ENCODE measurements around the gene ATXN2L. TPM values are rescaled to one million over a fixed set of nuclear protein-coding genes. Genes with fewer than 3 reads are reported as not detected.

Gene ATXN2L
- total and polyA plus RNA-seq, 2 of the 13 experiments (the other 11 are each of a cell fraction or from before 2014, with no cell fraction given), result 40.8 to 55.1 TPM

DNA sequence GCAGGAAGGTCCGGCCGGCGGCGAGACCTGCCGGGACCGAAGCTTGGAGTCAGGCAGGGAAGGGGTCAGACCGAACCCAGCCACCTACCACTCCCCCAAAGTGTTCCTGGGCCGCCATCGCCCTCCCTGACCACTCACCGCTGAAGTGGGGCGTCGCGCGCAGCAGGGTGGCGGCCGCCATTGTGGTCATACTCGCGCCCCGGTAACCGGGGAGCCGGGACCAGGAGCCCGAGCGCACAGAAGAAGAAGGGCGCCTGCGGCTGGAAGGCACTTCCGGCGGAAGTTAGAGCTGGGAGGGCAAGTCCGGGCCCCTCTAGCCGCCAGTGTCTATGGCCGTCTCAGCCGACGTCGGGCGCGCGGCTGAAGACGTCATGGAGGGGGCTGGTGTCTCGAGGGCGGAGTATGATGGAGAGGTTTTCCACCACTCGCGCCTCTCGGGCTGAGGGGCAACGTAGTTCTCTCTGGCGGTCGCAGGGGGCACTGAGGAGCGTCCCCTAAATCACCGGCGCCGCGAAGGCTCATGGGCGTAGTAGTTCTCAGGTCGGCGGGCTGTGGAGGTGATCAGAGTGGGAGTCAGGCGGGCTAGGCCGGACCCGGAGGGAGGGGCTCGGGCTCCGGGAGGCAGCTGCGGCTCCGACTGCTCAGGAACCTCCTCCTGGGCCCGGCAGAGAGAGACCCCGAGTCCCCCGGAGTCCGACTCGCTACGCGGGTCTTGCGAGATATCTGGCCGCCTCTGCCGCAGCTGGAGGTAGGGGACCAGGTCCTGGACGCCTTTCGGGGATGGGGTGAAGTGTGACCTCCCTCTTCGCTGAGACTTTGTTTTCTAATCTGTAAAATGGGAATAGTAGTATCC is 23.5 kb downstream of the ATXN2L start, which contains the start of gene TUFM (continued):
- TF ChIP-seq PRDM15 (CRISPR knock-in tag; IDR thresholded peaks at IDR 0.05), result no peak
- no peak for TF ChIP-seq NONO (IDR thresholded peaks at IDR 0.05)
- peak; percentile 97 for TF ChIP-seq NONO (CRISPR knock-in tag; conservative IDR thresholded peaks at IDR 0.05)
- TF ChIP-seq, protein P1, sequence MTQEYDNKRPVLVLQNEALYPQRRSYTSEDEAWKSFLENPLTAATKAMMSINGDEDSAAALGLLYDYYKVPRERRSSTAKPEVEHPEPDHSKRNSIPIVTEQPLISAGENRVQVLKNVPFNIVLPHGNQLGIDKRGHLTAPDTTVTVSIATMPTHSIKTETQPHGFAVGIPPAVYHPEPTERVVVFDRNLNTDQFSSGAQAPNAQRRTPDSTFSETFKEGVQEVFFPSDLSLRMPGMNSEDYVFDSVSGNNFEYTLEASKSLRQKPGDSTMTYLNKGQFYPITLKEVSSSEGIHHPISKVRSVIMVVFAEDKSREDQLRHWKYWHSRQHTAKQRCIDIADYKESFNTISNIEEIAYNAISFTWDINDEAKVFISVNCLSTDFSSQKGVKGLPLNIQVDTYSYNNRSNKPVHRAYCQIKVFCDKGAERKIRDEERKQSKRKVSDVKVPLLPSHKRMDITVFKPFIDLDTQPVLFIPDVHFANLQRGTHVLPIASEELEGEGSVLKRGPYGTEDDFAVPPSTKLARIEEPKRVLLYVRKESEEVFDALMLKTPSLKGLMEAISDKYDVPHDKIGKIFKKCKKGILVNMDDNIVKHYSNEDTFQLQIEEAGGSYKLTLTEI (CRISPR knock-in tag; conservative IDR thresholded peaks at IDR 0.05), result no peak
- TF ChIP-seq, protein P2, sequence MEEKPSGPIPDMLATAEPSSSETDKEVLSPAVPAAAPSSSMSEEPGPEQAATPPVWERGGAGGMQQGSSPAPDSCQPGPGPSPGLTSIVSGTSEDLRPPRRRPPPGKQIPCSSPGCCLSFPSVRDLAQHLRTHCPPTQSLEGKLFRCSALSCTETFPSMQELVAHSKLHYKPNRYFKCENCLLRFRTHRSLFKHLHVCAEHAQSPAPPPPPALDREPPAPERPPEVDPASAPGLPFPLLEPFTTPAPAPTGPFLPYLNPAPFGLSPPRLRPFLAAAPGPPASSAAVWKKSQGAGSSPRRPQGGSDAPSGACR (CRISPR knock-in tag; IDR thresholded peaks at IDR 0.05), result peak; percentile 82
- no peak for TF ChIP-seq HNRNPL (IDR thresholded peaks at IDR 0.05; ENCODE audit: low read depth, low read length)
- peak; percentile 93 for TF ChIP-seq KDM2A (CRISPR knock-in tag; IDR thresholded peaks at IDR 0.05; ENCODE audit: borderline replicate concordance, low read depth)
- TF ChIP-seq, protein P3, sequence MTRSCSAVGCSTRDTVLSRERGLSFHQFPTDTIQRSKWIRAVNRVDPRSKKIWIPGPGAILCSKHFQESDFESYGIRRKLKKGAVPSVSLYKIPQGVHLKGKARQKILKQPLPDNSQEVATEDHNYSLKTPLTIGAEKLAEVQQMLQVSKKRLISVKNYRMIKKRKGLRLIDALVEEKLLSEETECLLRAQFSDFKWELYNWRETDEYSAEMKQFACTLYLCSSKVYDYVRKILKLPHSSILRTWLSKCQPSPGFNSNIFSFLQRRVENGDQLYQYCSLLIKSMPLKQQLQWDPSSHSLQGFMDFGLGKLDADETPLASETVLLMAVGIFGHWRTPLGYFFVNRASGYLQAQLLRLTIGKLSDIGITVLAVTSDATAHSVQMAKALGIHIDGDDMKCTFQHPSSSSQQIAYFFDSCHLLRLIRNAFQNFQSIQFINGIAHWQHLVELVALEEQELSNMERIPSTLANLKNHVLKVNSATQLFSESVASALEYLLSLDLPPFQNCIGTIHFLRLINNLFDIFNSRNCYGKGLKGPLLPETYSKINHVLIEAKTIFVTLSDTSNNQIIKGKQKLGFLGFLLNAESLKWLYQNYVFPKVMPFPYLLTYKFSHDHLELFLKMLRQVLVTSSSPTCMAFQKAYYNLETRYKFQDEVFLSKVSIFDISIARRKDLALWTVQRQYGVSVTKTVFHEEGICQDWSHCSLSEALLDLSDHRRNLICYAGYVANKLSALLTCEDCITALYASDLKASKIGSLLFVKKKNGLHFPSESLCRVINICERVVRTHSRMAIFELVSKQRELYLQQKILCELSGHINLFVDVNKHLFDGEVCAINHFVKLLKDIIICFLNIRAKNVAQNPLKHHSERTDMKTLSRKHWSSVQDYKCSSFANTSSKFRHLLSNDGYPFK (CRISPR knock-in tag; IDR thresholded peaks at IDR 0.05; ENCODE audit: borderline replicate concordance), result peak; percentile 99
- TF ChIP-seq ZNF569 (CRISPR knock-in tag; IDR thresholded peaks at IDR 0.05; ENCODE audit: borderline replicate concordance), result no peak; the same call in 1 of the 2 replicates
- peak; percentile 69; the same call in 1 of the 2 replicates for TF ChIP-seq ZNF264 (CRISPR knock-in tag; IDR thresholded peaks at IDR 0.05)
- TF ChIP-seq, protein P4, sequence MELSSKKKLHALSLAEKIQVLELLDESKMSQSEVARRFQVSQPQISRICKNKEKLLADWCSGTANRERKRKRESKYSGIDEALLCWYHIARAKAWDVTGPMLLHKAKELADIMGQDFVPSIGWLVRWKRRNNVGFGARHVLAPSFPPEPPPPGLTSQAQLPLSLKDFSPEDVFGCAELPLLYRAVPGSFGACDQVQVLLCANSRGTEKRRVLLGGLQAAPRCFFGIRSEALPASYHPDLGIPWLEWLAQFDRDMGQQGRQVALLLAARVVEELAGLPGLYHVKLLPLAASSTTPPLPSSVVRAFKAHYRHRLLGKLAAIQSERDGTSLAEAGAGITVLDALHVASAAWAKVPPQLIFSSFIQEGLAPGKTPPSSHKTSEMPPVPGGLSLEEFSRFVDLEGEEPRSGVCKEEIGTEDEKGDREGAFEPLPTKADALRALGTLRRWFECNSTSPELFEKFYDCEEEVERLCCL (CRISPR knock-in tag; IDR thresholded peaks at IDR 0.05; ENCODE audit: borderline replicate concordance), result no peak; the same call in 1 of the 2 replicates
- TF ChIP-seq, protein P5, sequence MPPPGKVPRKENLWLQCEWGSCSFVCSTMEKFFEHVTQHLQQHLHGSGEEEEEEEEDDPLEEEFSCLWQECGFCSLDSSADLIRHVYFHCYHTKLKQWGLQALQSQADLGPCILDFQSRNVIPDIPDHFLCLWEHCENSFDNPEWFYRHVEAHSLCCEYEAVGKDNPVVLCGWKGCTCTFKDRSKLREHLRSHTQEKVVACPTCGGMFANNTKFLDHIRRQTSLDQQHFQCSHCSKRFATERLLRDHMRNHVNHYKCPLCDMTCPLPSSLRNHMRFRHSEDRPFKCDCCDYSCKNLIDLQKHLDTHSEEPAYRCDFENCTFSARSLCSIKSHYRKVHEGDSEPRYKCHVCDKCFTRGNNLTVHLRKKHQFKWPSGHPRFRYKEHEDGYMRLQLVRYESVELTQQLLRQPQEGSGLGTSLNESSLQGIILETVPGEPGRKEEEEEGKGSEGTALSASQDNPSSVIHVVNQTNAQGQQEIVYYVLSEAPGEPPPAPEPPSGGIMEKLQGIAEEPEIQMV (CRISPR knock-in tag; IDR thresholded peaks at IDR 0.05; ENCODE audit: low read depth), result no peak; the same call in 1 of the 2 replicates
- no peak; the same call in 1 of the 2 replicates for TF ChIP-seq ZNF556 (CRISPR knock-in tag; IDR thresholded peaks at IDR 0.05; ENCODE audit: borderline replicate concordance)
- TF ChIP-seq ZNF343 (CRISPR knock-in tag; IDR thresholded peaks at IDR 0.05), result peak; percentile 97
- TF ChIP-seq HOXA7 (CRISPR knock-in tag; IDR thresholded peaks at IDR 0.05), result no peak
